ENCODE data around the gene JARID2.

The JARID2 gene

DNA sequence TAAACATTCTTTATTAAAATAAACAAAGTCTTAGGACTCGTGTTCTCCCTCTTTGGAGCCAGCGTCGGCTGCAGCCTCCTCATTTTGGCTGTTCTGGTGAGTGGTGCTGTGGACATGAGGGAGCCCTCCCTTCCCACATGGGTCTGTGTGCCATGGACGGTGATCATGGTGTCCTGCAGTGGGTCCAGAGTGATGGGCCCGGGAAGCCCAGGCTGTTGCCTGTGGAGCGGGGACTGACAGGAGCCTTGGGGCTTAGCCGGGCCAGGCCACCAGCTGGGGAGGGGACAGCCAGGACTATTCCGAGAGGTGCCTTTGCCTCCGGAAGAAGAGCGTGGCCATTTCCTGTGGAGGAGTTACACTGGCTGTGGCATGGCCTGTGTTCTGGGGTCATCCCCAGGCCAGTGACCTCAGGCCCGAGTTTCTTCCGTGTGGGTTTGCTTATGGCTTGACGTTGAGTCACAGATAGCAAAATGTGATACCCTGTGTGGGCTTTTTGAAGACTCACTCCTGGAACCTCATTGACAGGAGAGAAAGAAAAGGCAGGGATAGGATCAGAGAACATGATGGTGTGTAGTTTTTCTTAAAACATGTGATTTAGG is 263.6 kb downstream of the JARID2 start:
- no peak for DNase-seq (ENCODE audit: low spot score)

DNA sequence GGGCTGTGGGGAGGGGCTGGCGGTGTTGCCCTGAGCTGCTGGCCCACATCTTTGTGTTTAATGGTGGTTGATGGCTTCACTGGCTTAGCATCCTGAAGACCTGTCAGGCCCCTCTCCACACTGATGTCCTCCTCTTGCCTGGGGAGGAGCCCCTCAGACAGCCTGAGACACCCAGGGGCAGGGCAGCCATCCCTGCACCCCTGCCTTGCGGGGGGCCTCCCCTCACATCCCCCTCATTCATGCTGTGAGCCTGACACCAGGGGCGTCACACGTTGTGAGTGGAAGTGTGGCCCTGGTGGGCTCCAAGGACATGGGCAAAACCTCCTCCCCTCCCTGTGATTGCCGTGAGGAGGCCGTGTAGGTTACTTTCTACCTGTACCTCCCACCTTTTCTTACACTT is 264.3 kb downstream of the JARID2 start:
- no peak for DNase-seq (ENCODE audit: low spot score)

DNA sequence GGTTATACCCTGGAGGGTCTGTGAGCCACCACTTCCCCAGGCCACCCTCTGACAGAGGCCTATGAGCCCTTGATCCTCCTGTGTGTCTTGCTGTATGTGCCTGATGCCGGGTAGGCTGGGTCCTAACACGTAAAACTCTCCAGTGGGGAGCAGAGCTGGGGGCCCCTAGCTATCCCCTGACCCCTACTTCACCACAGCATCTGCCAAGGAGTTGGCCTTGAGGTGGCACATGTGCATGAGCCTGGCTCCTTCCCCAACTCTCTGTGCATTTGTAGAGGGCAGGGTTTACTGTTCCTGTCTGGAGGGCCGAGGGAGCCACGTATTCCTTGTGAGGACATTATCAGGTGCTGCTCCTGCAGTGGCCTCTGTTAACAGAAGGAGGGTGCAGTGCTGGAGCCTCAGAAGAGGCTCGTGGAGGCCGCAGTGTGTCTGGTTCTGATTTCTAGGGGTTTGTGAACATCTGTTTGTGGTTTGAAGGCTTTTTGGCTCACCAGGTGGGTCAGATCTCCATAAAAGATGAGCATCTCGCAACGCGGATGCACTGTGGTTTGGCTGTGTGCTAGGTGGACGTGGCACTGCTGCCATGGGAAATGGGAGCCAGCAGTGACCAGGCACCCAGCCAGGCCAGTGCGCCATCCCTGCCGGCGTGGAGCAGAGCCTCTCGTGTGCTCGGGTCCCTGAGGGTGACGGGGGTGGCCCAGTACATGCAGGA is 264.8 kb downstream of the JARID2 start:
- DNase-seq (ENCODE audit: low spot score): no peak

DNA sequence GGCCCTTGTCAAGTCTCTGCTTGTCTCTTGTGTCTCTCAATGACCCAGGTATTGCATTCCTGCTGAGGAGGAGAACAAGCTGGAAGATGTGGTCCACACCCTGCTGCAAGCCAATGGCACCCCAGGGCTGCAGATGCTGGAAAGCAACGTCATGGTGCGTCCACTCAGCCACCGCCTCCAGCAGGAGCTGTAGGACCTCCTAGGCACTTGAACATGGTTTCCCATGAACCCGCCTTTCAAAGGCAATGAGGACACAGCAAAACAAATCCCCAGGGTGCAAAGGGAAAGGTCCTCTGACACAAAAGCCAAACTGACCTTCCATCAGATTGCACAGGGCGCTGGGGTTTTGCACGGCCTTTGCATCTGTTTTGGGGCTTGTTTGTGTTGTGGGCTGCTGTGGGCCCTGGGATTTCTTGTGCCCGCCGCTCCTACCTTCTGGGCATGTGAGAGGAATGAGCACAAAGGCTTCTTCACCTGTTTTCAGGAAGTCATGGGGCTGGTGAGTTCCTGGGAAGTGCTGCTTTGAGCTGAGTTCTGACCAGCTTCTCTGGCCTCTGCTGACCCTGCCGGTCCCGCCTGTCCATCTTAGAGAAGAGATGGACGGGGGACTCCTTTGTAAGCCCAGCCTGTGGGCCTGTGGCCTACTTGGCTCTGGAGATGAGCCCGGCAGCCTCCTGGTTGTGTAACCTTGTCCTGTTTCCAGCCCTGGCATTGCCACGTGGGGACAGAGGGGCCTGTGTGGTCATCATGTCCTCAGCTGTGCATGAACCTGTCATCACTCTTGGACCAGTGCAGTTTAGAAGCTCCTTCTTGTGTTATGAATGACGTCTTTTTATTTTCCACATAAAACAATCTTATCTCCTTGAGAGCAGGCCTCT is 265.6 kb downstream of the JARID2 start:
- DNase-seq (ENCODE audit: low spot score): no peak

DNA sequence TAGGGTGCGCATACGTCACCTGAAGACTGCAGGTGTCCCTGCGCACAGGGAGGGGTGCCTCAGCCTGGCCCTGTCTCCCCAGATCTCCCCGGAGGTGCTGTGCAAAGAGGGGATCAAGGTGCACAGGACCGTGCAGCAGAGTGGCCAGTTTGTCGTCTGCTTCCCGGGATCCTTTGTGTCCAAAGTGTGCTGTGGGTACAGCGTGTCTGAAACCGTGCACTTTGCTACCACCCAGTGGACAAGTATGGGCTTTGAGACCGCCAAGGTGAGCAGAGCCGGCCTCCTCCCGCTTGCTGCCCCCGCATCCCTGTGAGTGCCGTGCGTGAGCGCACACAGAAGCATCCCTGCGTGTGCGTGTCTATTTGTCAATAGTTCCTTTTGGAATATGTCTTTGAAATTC is 266.3 kb downstream of the JARID2 start:
- DNase-seq (ENCODE audit: low spot score): no peak

DNA sequence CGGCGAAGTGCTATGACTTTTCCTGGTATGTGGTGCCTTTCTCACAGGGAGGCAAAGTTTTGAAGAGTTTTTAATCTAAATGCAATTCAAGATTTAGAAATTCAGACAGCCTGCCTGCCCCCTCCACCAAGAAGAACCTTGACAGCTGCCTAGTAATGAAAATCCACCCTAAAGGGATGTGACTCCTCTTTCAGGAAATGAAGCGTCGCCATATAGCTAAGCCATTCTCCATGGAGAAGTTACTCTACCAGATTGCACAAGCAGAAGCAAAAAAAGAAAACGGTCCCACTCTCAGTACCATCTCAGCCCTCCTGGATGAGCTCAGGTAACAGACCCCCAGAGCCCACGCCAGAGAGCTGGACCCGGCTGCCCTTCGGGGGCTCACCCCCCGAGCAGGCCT is 266.9 kb downstream of the JARID2 start:
- DNase-seq (ENCODE audit: low spot score): no peak

DNA sequence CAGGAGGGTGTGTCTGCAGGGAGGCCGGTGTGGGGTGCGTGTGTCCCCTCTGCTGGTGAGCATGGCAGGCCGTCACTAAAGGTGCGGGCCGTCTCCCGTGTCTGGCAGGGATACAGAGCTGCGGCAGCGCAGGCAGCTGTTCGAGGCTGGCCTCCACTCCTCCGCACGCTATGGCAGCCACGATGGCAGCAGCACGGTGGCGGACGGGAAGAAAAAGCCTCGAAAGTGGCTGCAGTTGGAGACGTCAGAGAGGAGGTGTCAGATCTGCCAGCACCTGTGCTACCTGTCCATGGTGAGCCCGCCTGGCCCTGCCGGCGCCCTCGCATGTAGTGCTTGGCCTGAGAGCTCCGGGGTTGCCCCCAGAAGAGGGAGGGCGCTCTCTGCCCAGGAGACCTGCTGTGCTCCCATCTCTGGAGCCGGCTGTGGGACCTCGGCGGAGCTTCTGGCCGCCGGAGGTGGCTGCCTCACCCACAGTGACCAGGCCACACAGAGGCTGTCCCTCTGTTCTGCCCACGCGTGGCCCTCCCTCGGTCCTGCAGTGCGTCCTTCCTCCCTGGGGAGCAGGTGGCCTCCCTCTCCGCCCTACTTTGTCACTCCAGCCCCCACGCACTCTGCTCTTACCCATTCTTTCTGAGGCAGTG is 267.4 kb downstream of the JARID2 start:
- DNase-seq (ENCODE audit: low spot score): no peak

DNA sequence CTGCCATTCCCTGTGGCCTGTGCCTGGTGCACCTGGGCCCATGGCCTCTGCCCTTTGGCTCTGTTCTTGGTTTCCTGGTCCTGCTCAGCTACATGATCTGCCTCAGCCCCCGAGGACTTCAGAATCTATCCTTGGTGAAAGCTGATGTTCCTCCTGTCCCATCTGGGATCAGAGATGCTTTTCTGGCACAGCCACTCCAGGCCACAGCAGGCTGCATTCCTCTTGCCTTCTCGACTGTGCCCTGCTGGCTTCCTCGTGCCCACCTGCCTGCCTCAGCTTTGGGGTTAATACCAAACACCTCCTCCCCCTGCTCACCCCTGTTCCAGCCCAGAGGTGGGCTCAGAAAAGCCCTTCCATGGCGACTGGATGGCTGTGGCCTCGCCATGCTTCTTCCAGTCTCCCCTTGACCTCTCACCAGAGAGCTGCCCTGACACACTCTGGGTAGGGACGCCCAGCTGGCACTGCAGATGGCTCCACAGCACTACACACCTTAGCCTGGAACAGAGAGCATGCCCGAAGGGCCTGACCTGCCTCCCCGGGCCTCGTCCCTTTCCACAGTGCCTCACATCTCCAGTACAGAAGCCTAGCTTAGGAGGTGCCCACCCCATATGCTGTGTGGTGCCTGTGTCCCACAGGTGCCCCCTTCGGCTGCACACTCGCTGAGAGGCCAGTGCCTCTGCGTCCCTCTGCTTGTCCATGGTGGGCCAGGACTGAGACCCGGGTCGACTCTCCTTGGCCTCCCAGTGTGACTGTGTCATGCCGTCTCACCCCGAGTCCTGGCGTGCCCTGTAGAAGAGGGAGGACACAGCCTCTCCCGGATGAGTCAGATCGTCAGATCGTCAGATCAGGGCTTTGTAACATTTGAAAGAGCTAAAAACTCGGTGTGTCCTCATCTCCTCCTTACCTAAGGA is 268.2 kb downstream of the JARID2 start:
- no peak for DNase-seq (ENCODE audit: low spot score)

DNA sequence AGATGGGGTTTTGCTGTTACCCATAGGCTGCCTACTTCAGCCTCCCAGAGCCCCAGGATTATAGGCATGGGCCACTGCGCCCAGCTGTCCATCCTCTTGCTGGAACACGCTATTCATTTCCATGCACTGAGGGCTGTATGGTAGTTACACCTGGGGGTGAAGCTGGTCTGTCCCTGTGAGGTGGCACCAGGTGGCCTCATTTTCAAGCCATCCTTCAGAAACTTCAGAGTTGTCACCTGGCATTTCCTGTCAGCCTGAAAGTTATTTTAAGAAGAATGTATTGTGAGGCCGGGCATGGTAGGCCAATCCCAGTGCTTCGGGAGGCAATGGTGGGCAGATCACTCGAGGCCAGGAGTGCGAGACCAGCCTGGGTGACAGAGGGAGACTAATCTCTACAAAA is 269.4 kb downstream of the JARID2 start:
- DNase-seq (ENCODE audit: low spot score): no peak

DNA sequence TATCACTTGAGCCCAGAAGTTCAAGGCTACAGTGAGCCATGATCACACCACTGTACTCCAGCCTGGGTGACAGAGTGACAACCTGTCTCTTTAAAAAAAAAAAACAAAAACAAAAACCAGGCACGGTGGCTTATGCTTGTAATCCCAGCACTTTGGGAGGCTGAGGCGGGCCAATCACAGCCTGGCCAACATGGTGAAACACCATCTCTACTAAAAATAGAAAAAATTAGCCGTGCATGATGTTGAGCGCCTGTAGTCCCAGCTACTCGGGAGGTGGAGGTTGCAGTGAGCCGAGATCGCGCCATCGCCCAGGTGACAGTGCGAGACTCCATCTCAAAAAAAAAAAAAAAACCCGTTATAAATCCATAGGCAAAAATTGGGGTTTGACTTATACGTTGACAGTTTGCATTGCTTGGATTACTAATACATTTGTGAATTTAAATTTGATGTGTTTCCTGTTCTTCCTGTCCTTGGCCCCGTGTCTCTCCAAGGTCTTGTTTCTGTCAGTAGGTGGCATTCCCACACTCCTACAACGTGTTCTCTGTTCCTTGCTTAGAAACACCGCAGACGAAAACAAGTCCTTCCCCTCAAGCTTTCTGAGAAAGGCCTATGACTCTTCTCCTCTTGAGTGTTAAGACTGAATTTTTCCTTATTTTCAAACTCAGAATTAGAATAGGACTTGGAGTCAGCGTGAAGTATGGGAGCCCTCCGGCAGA is 269.9 kb downstream of the JARID2 start:
- no peak for DNase-seq (ENCODE audit: low spot score)

DNA sequence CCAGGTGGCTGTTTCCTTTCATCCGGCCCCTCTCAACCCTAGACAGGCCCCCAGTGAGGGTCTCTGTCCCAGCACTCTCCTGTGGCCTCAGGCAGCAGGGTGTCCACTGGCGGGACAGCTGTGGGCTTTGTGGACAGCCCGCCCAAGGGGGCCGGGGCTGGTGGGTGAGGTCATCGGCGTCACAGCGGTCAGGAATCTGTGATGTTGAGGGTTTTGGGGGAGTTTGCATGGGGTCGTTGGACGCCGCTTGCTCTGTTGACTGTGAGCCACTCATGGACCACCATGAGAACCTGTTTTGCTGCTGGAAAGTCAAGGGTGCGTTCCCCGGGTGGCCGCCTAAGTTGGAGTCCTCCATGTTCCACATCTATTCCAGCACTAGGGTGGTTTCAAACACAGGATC is 270.5 kb downstream of the JARID2 start:
- no peak for DNase-seq (ENCODE audit: low spot score)

DNA sequence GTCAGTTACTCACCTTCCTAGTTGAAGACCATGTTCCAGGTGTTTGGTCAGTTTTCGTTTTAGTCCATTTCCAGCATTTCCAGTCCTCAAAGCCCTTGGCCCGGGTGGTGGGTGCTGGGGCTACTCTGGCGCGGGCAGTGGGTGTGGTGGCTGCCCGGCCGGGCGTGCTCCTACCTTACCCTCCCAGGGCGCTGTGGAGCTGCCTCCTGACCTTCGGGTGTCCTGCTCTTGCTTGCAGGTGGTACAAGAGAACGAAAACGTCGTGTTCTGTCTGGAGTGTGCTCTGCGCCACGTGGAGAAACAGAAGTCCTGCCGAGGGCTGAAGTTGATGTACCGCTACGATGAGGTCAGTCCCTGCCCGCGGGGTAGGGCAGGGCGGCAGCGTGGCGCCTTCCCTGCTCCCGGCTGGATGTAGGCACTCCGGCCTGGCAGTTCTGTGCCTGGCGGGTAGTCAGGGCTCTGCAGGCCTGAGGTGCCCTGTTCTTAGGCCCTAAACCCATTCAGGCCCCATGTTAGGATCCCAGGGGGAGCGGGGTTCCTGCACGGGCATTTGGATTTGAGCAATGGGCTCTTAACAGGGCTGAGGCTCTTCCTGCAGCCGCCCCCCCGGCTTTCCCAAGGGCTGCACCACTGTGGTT is 271.2 kb downstream of the JARID2 start:
- no peak for DNase-seq (ENCODE audit: low spot score)

DNA sequence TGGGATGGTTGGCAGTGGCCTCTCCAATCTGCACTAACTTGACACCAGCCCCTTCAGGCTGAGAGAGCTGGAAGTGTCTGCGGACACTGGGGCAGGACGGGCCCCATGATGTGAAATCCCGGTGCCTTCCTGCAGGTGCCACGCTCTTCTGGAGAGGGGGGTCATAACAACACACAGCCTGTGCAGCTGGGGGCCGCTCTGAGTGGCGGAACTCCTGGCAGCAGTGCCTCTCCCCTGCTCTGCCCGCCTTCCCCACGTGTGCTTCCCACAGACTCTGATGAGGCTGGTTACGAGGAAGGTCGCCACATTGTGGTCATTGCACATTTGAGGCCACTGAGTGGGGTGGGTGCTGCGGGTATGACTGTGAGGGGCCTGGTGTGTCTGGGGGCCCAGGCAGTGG is 271.7 kb downstream of the JARID2 start:
- no peak for DNase-seq (ENCODE audit: low spot score)

DNA sequence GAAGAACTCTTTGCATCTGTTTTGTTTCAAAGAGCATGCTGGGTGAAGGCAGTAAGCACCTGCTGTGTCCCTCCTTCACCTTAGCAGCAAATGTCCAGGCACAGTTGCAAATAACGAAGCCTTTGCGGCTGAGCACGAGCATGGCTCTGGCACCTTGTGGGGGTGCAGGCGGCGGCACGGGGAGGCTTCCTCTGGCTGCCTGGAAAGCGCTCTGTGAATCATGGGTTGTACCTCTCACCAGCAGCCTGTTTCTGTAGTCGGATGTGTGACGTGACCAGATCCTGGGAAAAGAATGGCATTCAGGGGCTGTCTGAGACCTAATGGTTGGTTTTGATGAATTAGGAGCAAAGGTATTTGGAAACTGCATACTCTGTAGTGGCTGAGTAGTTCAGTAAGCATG is 272.2 kb downstream of the JARID2 start:
- no peak for DNase-seq (ENCODE audit: low spot score)

DNA sequence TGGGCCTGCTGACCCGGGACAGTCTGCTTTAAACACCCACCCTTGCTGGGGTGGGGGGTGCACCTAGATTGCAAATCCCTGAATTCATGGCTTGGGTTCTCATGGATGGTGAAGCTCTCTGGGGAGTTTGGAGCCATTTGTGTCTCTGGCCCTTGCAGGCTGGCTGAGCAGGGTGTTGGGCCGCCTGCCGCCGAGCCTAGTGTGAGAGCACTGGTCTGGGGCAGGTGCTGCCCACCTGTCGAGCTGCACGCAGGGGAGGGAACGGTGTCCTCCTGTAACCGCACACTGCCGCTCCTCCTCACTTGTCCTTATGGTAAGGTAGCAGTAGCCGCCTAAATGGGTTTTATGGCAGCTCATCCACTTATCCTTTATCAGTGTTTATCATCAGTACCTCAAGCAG is 273.0 kb downstream of the JARID2 start:
- no peak for DNase-seq (ENCODE audit: low spot score)

DNA sequence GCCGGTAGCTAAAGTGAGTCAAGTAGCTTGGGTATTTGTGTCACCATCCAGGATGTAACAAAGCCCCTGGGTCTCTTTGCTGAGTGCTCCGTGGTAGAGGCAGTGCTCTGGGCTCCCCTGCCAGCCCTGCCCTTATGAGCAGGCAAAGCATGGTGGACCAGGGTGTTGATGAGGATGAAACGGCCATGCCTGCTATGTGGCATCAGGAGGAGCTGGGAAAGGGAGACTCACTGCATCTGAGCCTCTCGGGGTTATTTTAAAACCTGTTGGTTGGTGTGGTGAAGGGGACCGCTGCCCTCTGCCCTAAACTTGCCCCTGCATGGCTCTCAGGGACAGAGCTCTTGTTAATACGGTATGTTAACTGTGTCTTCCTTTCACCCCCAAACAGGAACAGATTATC is 273.8 kb downstream of the JARID2 start:
- DNase-seq (ENCODE audit: low spot score): no peak

DNA sequence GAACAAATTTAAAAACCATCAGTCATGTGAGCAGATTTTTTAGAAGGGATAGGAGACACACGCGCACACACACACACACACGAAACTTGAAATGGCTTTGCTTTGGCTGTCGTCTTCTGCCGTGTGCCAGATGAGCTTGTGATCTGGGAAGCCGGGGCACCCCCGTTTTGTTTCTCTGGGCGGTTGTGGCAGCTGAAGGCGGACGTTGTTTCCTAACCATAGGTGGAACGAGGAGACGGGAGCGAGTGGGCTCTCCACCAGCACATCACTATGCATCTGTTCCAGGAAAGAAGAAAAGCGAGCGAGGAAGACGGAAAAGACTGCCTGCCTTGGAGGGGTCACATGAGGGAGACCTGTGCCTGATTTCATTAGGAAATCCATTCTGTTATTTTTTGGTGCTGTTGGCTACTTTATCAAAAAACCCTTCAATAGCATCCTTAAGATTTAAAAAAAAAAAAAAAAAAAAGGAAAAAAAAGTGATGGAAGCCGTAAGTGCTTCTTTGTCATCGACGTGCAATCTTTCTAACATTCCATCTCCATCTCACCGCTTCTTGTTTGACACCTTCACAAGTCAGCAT is 274.8 kb downstream of the JARID2 start:
- no peak for DNase-seq (ENCODE audit: low spot score)

DNA sequence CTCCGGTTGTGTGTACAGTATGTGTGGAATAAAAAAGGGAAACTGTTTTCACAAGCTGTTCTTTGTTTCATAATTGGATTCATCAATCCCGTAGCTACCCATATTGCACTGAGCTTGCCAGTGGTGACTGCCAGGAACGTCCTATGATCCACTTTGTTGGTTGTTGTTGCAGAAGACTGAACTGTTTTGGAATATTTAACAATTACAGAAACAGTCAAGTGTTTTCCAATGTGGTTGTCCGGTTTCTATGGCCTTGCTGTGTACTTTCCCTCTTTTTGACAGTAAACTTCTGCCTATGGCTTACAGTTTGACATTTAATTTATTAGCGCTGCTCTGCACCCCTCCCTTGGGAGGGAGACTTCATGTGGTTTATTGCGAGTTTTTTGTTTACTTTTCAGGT is 275.7 kb downstream of the JARID2 start:
- no peak for DNase-seq (ENCODE audit: low spot score)

DNA sequence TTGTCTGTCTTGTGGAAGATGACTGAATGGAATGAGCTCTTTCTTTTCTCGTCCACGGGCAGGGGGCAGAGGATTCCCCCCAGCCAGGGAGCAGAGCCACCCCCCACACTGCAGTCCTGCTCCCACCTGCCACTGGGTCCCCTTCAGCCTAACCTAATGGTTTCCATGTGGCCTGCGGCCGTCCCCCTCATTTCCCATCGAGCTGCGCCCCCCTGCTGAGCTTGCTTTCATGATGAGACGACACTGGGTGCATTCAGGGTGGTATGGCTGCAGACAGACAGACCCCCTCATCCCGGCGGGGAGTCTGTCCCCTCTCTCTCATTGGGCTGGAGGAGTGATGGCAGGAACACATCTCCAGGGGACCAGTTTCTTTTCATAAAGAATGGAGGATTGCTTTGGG is 276.2 kb downstream of the JARID2 start:
- no peak for DNase-seq (ENCODE audit: low spot score)

DNA sequence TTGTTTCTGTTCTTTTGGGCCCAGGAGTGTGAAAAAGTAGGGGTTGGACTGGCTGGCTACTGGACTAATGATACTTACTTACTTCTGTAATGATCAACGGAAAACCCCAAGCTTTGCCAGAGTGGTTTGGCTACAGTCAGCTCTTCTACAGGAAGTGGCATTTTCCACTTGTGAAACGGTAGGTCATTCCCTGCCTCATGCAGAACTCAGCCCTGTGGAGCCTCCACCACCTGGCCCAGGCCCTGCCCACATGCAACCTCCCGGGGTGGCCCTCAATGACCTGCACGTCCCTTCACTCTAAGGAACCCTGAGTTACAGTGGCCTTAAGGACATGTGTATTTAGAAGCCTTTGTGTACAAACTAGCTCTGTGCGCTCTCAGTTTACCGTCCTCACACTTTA is 276.6 kb downstream of the JARID2 start:
- no peak for DNase-seq (ENCODE audit: low spot score)

Data from ecto neural progenitor cell (in vitro differentiated cells).